SJCRH30 (cell line): Measurements from ENCODE around the gene FKBP3. TPM values are rescaled to one million over a fixed set of nuclear protein-coding genes. Genes with fewer than 3 reads are reported as not detected.

Experiments used
- DNase-seq, 2 experiments: peaks; one replicate each; pipeline ENCODE4 v3.0.0-alpha.2; 2015 to 2020
- H3K27ac ChIP-seq: fragments of 250-450 bp; sonication (Bioruptor Pico); 2 replicates; pipeline ENCODE4 v1.5.1; 2020; ENCODE audit warnings: mild to moderate bottlenecking, moderate library complexity
- H3K27me3 ChIP-seq: fragments of 250-450 bp; sonication (Bioruptor Pico); 2 replicates; pipeline ENCODE4 v1.5.1; 2020; ENCODE audit warnings: mild to moderate bottlenecking, moderate library complexity
- H3K36me3 ChIP-seq: fragments of 250-450 bp; sonication (Bioruptor Pico); 2 replicates; pipeline ENCODE4 v1.5.1; 2020; ENCODE audit warnings: mild to moderate bottlenecking, moderate library complexity
- H3K4me1 ChIP-seq: fragments of 250-450 bp; sonication (Bioruptor Pico); 2 replicates; pipeline ENCODE4 v1.5.1; 2020; ENCODE audit warnings: mild to moderate bottlenecking, moderate library complexity
- H3K4me3 ChIP-seq: fragments of 250-450 bp; sonication (Bioruptor Pico); 2 replicates; pipeline ENCODE4 v1.5.1; 2020; ENCODE audit warnings: mild to moderate bottlenecking, moderate library complexity
- H3K9me3 ChIP-seq: fragments of 250-450 bp; sonication (Bioruptor Pico); replicated peaks from 2 replicates; pipeline ENCODE4 v1.5.1; 2020; ENCODE audit warnings: mild to moderate bottlenecking, moderate library complexity
- total RNA-seq: library from RNA; depleted of rRNA; stranded (reverse); fragments of >200 nt; shearing (Covaris generic); gene quantifications from 2 replicates; pipeline ENCODE4 v1.2.3, GENCODE V29; 2014

The FKBP3 gene
- total RNA-seq, 1 experiment from 2014 or later = 120 TPM

DNA sequence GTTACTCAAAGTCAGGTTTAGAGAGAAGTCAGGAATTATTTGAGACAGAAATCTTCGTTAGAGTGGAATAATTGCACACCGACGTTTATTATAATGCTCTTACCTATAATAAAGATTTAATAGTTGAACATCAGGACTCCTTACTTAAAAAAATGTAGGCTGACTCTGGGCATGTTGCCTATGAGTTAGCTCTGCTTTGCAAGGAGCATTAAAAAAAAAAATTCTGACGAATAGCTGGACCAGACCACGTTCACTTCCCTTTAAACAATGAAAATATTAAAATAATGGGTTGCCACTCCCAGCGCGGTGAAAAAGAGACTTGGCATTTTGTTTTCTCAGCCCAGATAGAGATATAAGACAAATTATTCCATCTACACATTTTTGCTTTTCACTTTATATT lies 875 bp upstream of the FKBP3 start:
- DNase-seq = no peak
- H3K27ac ChIP-seq = peak overlapping the region; percentile 91; the same call in 1 of the 2 replicates
- no peaks in the 10 kb centered on the region; the same call in 1 of the 2 replicates for H3K4me1 ChIP-seq
- H3K4me3 ChIP-seq = peak overlapping the region; percentile 93
- no peaks in the 10 kb centered on the region for H3K9me3 ChIP-seq
- 0 out of 2 replicates have a peak, but pooled peaks cover 2% of the 10 kb centered on the region for H3K36me3 ChIP-seq
- H3K27me3 ChIP-seq = no peaks in the 10 kb centered on the region

DNA sequence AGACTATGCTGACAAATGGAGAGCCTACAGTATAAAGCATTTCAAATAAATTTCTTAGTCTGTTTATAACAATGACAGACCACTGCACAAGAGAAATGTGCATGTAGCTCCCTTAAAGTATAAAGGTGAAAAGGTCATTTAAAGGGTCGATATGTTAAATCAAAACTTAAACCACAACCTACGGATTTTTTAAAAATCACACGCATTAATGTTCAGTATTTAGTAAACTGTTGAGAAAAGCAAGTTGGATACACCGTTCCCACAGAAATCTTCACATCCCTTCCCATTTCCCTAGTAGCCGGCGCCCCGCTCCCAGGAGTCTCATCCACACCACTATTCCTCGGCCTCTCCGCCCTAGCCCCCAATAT lies 614 bp downstream of the FKBP3 start:
- H3K4me3 ChIP-seq = peak overlapping the region; percentile 93
- peak in 1 of 2 experiments; percentile 14 for DNase-seq

DNA sequence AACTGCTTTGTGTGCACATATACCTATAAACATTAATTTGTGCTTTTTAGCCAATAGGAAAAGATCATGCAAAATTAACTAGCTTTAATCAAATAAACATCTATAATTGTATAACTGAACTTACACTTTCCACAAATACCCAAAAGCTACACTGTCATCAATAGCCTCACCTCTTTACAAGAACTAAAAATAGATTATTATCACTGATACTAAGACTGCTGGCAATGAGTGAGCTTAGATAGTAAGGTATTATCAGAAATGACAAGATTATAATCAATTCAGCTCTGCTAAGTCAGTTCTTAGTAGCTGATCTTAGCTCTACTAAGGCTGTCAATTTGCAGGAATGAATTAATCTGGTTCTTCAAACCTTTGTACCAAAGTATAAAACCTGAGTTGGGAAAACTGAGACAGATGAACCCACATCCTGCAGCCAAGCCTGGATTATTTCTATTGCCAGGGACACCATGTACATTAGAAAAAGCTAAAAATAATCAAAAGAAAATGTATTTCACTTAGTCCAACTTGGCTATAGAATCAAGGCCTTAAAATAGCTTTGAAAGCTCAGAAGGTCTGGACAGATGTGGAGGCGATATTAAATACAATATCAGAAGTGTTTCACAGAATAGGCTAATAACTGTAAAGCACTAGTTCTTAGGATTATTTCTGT lies 5.2 kb downstream of the FKBP3 start:
- Histone ChIP-seq H3K4me1 (no peaks in the 10 kb centered on the region), H3K4me3 (no peak overlapping the region), H3K9me3 (no peaks in the 10 kb centered on the region), H3K27ac (no peak overlapping the region), H3K27me3 (no peaks in the 10 kb centered on the region), H3K36me3 (peaks cover 44% of the 10 kb centered on the region)
- DNase-seq = no peak

More for the DNA sequence above, 614 bp downstream of the FKBP3 start:
- no peaks in the 10 kb centered on the region for H3K4me1 ChIP-seq
- H3K27ac ChIP-seq = peak overlapping the region; percentile 91
- no peaks in the 10 kb centered on the region for H3K27me3 ChIP-seq
- no peaks in the 10 kb centered on the region for H3K9me3 ChIP-seq
- peaks cover 12% of the 10 kb centered on the region for H3K36me3 ChIP-seq

DNA sequence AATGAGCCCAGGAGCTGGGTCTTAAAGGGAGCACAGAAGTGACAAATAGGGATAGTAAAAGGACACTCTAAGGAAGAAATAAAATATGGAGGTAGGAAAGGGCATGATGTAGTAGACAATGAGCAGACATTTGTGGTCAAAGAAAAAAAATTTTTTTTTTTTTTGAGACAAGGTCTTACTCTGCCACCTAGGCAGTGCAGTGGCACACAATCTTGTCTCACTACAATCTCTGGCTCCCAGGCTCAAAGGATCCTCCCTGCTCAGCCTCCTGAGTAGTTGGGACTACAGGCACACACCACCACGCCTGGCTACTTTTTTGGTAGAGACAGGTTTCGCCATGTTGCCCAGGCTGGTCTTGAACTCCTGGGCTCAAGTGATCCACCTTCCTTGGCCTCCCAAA lies 8.5 kb downstream of the FKBP3 start:
- Histone ChIP-seq H3K36me3 (peaks cover 71% of the 10 kb centered on the region), H3K27me3 (no peaks in the 10 kb centered on the region), H3K4me3 (no peak overlapping the region), H3K27ac (no peak overlapping the region), H3K9me3 (no peaks in the 10 kb centered on the region), H3K4me1 (no peaks in the 10 kb centered on the region)
- DNase-seq = no peak

DNA sequence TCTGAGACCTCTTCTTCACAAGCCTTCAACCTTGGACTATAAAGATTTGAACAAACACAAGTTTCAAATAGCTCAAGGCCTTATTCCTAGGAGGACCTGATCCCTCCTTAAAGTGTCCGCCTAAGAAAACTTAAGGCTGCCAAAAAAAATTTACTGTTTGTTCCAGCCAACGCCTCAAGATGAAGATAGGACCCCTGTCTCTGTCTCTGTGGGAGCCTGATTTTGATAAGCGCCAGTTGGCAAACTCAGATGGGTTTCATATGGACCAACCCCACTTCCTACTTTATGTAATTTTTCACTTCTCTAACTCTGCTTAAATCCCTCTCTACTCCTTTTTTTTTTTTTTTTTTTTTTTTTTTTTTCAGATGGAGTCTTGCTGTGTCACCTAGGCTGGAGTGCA lies 11.0 kb downstream of the FKBP3 start:
- H3K27ac ChIP-seq = no peak overlapping the region
- no peaks in the 10 kb centered on the region for H3K9me3 ChIP-seq
- H3K36me3 ChIP-seq = peaks cover 77% of the 10 kb centered on the region
- H3K27me3 ChIP-seq = no peaks in the 10 kb centered on the region
- H3K4me1 ChIP-seq = no peaks in the 10 kb centered on the region
- no peak overlapping the region for H3K4me3 ChIP-seq
- DNase-seq = no peak

DNA sequence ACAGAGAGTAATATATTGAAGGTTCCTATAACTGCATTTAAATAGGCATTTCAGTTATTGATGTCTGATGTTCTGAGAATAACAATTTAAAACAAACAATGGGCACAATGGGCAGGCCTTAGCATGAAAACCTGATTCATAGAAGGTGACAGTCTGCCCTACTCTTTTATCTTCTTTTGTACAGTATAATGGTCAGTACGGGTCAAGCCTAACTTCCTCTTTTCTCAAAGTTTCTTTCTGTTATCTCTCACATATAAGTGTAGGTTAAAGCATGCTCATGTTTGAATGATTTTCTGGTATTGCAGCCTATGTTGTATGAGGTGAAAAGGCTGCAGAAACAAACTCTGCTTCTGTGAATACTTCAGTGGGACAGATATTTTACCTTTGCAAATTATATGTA lies 14.2 kb downstream of the FKBP3 start:
- Histone ChIP-seq H3K27ac (no peak overlapping the region), H3K36me3 (peaks cover 84% of the 10 kb centered on the region), H3K4me3 (no peak overlapping the region), H3K27me3 (no peaks in the 10 kb centered on the region), H3K9me3 (no peaks in the 10 kb centered on the region), H3K4me1 (no peaks in the 10 kb centered on the region)
- no peak for DNase-seq

DNA sequence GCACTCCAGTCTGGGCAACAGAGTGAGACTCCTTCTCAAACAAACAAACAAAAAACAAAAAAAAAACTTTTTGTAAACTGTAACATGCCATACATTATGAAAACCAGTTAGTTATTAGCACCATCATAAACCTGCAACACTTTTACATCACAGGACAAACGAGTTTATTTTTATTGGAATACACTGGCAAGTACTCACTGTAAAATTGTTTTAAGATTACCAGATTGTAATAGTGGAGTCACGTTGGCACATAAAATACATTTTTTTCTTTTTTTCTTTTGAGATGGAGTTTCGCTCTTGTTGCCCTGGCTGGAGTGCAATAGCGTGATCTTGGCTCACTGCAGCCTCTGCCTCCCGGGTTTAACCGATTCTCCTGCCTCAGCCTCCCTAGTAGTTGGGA lies 15.7 kb downstream of the FKBP3 start:
- no peak for DNase-seq

DNA sequence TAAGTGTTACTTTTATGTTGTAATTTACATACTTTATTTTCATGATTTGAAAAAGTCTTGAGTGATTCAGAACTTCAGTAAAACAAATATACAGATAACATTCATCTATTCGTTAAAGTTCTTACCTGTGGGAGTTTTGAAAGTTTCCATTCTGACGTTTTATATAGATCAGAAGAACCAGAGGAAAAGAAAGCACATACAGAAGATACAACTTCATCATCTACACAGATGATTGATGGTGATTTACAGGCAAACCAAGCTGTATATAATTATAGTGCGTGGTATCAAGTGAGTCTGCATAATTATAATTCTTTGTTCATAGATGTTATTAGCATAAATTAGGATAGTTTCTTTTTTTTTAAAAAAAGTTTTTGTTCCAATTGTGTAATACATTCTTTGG lies 20.0 kb downstream of the FKBP3 start:
- H3K27ac ChIP-seq = no peak overlapping the region
- H3K4me3 ChIP-seq = no peak overlapping the region
- no peaks in the 10 kb centered on the region for H3K4me1 ChIP-seq
- no peak for DNase-seq
- no peaks in the 10 kb centered on the region for H3K9me3 ChIP-seq
- peaks cover 89% of the 10 kb centered on the region for H3K36me3 ChIP-seq
- H3K27me3 ChIP-seq = no peaks in the 10 kb centered on the region

More for the DNA sequence above, 15.7 kb downstream of the FKBP3 start:
- H3K36me3 ChIP-seq = peaks cover 84% of the 10 kb centered on the region
- H3K27ac ChIP-seq = no peak overlapping the region
- no peak overlapping the region for H3K4me3 ChIP-seq
- H3K9me3 ChIP-seq = no peaks in the 10 kb centered on the region
- no peaks in the 10 kb centered on the region for H3K27me3 ChIP-seq
- H3K4me1 ChIP-seq = no peaks in the 10 kb centered on the region

DNA sequence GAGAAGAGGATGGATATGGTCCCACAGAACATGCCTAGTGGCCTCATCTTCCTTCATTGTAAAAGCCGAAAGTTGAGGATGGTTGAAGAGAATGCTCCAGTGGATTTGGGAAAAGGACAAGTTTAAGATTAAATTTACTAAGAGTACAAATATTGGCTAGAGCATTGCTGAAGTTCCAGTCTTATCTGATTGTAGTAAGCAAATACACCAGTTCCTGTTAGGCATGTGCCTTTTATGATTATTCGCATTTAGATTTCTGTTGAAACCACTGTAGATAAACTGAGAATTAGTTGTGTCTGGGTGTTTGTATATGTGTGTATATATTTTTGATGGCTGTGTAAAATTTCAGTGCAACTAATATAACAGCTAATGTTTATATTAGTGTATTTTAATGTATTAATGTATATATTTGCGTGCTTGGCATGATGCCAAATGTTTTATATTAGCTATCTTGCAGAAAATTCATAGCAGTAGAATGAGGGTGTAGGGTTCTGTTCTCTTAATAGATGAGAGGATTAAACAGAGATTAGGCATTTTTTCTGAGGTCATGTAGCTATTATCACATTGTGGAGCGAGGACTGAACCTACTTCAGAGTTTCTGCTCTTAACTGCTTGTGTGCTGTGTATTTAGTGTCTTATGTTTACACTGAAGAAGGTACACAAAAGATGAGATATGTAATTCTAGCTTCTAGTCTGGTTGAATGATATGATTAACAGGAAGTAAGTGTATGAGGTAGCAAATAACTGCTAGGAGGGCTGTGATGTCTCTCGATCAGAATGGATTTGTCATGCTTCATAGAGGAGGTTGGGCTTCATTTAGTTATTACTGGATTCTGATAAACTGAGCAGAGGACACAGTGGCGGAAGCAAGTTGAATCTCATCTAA lies 21.1 kb downstream of the FKBP3 start:
- H3K9me3 ChIP-seq = no peaks in the 10 kb centered on the region
- no peak overlapping the region for H3K4me3 ChIP-seq
- peaks cover 89% of the 10 kb centered on the region for H3K36me3 ChIP-seq
- H3K27ac ChIP-seq = no peak overlapping the region
- DNase-seq = peak in 1 of 2 experiments; percentile 11
- H3K27me3 ChIP-seq = no peaks in the 10 kb centered on the region
- no peaks in the 10 kb centered on the region for H3K4me1 ChIP-seq

DNA sequence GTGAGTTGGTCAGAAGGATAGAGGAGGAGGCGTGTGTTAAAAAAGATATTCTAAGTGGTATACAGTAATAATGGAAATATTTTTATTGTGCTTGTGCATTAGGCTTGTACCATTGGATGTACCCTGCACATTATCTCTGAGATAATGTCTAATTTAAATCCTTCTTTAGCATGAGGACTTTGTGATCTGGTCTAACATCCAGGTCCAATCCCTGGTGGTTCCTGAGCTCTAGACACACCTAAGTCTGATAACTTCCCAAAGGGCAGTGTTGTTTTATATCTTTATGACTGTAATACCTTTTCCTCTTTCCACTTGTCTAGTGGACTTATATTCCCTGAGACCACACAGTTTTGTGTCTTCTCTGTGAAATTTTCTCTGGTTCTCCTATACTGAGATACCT lies 29.7 kb downstream of the FKBP3 start:
- H3K27me3 ChIP-seq = no peaks in the 10 kb centered on the region
- no peak for DNase-seq
- H3K27ac ChIP-seq = no peak overlapping the region
- H3K36me3 ChIP-seq = peaks cover 92% of the 10 kb centered on the region
- H3K4me1 ChIP-seq = no peaks in the 10 kb centered on the region; the same call in 1 of the 2 replicates
- H3K9me3 ChIP-seq = no peaks in the 10 kb centered on the region
- no peak overlapping the region for H3K4me3 ChIP-seq

DNA sequence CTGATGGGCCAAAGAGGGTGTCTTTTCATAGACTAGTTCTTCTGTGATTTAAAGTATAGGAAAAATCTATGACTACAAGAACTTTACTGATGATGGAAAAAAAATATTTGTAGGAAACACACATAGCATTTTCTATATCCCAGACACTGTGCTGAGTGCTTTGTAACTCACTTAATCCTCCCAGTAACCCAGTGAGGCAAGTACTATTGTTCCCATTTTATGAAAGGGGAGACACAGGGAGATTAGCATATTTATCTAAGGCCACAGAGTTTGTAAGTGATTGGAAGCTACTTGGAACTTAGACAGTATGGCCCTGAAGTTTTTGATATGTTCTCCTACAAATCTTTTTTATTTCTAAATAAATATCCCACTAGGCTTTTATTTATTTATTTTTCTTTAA lies 30.5 kb downstream of the FKBP3 start:
- Histone ChIP-seq H3K4me3 (no peak overlapping the region), H3K36me3 (peaks cover 88% of the 10 kb centered on the region), H3K9me3 (no peaks in the 10 kb centered on the region), H3K27ac (no peak overlapping the region), H3K27me3 (no peaks in the 10 kb centered on the region), H3K4me1 (no peaks in the 10 kb centered on the region; the same call in 1 of the 2 replicates)
- no peak for DNase-seq

DNA sequence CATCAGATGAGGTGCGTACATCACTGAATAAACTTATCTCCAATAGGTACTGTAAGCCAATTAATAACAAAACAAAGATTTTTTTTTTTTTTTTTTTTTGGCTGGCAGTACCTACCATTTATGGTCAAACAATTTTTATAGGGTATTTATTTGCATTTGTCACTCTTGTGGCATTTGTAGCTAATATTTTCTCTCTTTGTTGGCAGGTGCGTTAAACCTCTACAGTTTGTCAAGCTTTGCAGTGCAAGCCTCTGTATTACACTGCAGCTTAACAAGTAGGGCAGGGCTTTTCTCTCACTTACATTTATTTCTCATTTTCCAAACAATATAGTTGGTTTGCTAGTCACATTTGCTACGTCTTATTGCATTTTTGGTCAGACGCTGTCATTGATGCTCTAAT lies 38.1 kb downstream of the FKBP3 start:
- Histone ChIP-seq H3K4me3 (no peak overlapping the region), H3K9me3 (no peaks in the 10 kb centered on the region), H3K27ac (no peak overlapping the region), H3K36me3 (peaks cover 80% of the 10 kb centered on the region), H3K27me3 (no peaks in the 10 kb centered on the region), H3K4me1 (no peaks in the 10 kb centered on the region)
- no peak for DNase-seq

DNA sequence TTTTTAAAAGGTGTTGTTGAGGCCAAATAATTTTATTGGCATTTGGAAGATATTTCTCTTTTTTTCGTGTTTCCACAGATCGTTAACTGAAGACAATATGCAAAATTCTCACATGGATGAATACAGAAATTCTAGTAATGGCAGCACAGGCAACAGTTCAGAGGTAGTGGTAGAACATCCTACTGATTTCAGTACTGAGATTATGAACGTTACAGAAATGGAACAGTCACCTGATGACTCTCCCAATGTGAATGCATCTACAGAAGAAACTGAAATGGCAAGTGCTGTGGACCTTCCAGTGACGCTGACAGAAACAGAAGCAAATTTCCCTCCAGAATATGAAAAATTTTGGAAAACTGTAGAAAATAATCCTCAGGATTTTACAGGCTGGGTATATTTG lies 39.1 kb downstream of the FKBP3 start:
- H3K27me3 ChIP-seq = no peaks in the 10 kb centered on the region
- DNase-seq = no peak
- H3K4me1 ChIP-seq = no peaks in the 10 kb centered on the region; the same call in 1 of the 2 replicates
- no peaks in the 10 kb centered on the region for H3K9me3 ChIP-seq
- H3K27ac ChIP-seq = no peak overlapping the region
- H3K4me3 ChIP-seq = no peak overlapping the region
- H3K36me3 ChIP-seq = peaks cover 69% of the 10 kb centered on the region

DNA sequence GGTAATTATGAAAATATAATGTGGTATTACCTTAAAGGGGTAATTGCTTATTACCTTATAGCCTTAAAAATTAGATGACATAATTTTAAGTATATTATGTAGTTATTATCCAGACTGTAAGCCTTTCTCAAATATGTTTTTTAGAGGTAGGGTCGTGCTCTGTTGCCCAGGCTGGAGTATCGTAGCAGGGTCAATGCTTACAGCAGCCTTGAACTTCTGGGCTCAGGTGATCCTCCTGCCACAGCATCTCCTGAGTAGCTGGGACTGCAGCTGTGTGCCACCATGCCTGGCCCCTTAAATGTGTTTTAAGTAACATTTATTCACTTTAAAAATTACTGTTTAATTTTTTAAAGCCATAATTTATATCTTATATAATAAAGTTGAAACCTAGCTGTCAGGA lies 40.0 kb downstream of the FKBP3 start:
- H3K9me3 ChIP-seq = no peaks in the 10 kb centered on the region
- H3K27ac ChIP-seq = no peak overlapping the region
- peaks cover 63% of the 10 kb centered on the region for H3K36me3 ChIP-seq
- H3K4me1 ChIP-seq = no peaks in the 10 kb centered on the region; the same call in 1 of the 2 replicates
- no peaks in the 10 kb centered on the region for H3K27me3 ChIP-seq
- DNase-seq = no peak
- H3K4me3 ChIP-seq = no peak overlapping the region

DNA sequence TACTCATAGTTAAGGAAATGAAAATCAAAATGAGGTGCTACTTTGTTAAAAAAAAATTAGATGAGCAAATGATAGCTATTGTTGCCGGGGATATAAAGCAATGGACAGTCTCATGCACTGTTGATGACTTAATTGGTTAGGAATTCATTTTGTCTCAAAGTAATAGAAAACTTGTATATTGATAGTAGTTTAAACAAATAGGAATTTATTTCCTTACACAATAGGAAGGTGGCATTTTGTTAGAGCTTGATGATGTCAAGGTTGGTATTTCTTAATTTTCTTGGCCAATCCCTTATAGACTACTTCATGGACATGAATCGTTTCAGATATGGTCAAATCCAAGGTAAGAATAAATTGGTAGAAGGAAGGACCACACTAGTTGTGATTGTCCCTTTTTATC lies 42.6 kb downstream of the FKBP3 start:
- Histone ChIP-seq H3K36me3 (peaks cover 44% of the 10 kb centered on the region), H3K27ac (no peak overlapping the region), H3K4me3 (no peak overlapping the region), H3K4me1 (no peaks in the 10 kb centered on the region; the same call in 1 of the 2 replicates), H3K9me3 (no peaks in the 10 kb centered on the region), H3K27me3 (no peaks in the 10 kb centered on the region)
- DNase-seq = no peak
